Esophagus (tissue), 2 donors: ENCODE data around the gene C3orf70. TPM values are rescaled to one million over a fixed set of nuclear protein-coding genes. Genes with fewer than 3 reads are reported as not detected.

Experiments used
- H3K27ac ChIP-seq, 2 donors: one replicate each; pipeline ENCODE4 v1.5.1; 2013; ENCODE audit warnings: low read depth in 2 of 2, mild to moderate bottlenecking in 2 of 2, inconsistent platforms in 1 of 2, low read length in 1 of 2, moderate library complexity in 1 of 2
- H3K27me3 ChIP-seq, 2 donors: one replicate each; pipeline ENCODE4 v1.6.1; 2013; ENCODE audit warnings: low read length in 2 of 2, control low read depth in 1 of 2, mild to moderate bottlenecking in 1 of 2; ENCODE audit not compliant: insufficient read depth in 2 of 2, control insufficient read depth in 1 of 2
- H3K36me3 ChIP-seq, 2 donors: one replicate each; pipeline ENCODE4 v1.6.1; 2013; ENCODE audit warnings: low read length in 1 of 2; ENCODE audit not compliant: control insufficient read depth in 2 of 2, insufficient read depth in 2 of 2
- H3K4me1 ChIP-seq, 2 donors: one replicate each; pipeline ENCODE4 v1.6.1; 2013; ENCODE audit warnings: low read length in 1 of 2; ENCODE audit not compliant: control insufficient read depth in 2 of 2, insufficient read depth in 2 of 2
- H3K4me3 ChIP-seq, 2 donors: one replicate each; pipeline ENCODE4 v1.5.1; 2013; ENCODE audit warnings: low read length in 2 of 2, mild to moderate bottlenecking in 2 of 2, low read depth in 1 of 2, moderate library complexity in 1 of 2
- H3K9me3 ChIP-seq, 2 donors: one replicate each; pipeline ENCODE4 v1.6.1; 2013; ENCODE audit warnings: mild to moderate bottlenecking in 2 of 2, low read depth in 1 of 2, low read length in 1 of 2, moderate library complexity in 1 of 2; ENCODE audit not compliant: control insufficient read depth in 2 of 2, insufficient read depth in 1 of 2
- WGBS, 2 donors: extraction: QIAGEN DNeasy Blood & Tissue Kit; methylation state at CpG; one replicate each; pipeline ENCODE4 v1.1.7; 2013; 5-methylcytosine and 5-hydroxymethylcytosine counted together
- polyA plus RNA-seq, 2 donors: library from polyadenylated mRNA; stranded (reverse); fragments of 200-250 nt; gene quantifications; one replicate each; pipeline ENCODE4 v1.2.3, GENCODE V29; 2013
- donor health status: healthy with polysubstance abuse.
- donor health status: Bipolar disorder and iron deficiency.

The C3orf70 gene
- polyA plus RNA-seq, 2 donors, result 0.49 to 1.5 TPM

DNA sequence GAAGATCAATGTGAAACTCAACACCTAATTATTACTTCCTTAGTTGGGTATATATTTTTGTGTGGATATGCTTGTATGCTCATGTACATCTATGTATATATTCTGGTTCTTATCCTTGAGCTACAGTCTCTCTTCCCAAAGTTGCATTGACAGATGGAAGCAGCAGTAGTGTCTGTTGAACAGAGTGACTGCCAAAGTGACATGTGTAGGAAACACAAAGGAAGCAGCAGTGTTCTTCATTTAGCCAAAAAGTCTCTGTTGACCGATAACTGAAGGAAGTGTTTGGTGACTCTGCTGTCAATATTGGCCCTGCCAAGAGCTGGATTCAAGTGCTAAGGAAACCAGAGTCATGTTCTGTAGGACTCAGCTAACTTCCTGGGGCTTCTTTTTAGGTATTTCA, 123.8 kb downstream of the C3orf70 start:
- Histone ChIP-seq H3K36me3 (peaks cover 2 to 6% of the 10 kb centered on the region in 2 donors), H3K4me3 (no peak overlapping the region), H3K9me3 (no peaks in the 10 kb centered on the region), H3K27me3 (no peaks in the 10 kb centered on the region), H3K27ac (no peak overlapping the region), H3K4me1 (no peaks in the 10 kb centered on the region)
- 88 to 95% methylated on average over 1 of the region's 1 CpG for WGBS, 2 donors

DNA sequence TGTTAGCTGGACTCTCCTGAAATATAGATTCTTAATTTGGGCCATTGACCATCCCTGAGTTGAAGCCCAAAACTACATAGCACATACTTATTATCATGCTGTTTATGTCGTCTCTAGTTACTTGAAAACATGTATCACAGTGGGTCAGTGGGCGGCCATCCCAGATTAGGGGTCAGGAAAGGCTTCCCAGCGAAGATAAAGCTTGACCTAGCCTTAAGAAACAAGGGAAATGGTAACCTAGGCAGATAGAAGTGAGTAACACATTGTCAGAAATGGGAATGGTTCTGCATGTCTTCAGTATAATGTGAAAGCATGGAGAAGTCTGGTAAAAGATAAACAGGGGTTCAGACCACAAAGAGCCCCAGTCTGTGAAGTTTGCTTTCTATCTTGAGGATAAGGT, 124.7 kb downstream of the C3orf70 start:
- H3K27ac ChIP-seq, result no peak overlapping the region
- no peaks in the 10 kb centered on the region for H3K4me1 ChIP-seq
- H3K36me3 ChIP-seq, result peaks cover 0 to 6% of the 10 kb centered on the region in 2 donors
- H3K4me3 ChIP-seq, result no peak overlapping the region
- no peaks in the 10 kb centered on the region for H3K9me3 ChIP-seq
- H3K27me3 ChIP-seq, result no peaks in the 10 kb centered on the region
- 93% methylated on average over 3 of the region's 3 CpGs for WGBS, 2 donors

Other genes with a start within 250 kb of the C3orf70 start
- gene EHHADH, start 101.0 kb upstream of the C3orf70 start, polyA plus RNA-seq, result 1 to 10 TPM; 2.4 to 3.3 TPM
- gene MAP3K13, start 210.1 kb upstream of the C3orf70 start, polyA plus RNA-seq, result 10 to 100 TPM; 14.7 to 25.5 TPM